Stimulated activated CD4-positive, alpha-beta T cell treated with anti-CD3 and anti-CD28 coated beads, Interleukin-1b, Interleukin-23, amount 100 ng/mL, for 4 hours (primary cell): ENCODE results near the gene SGCD.
"Not testable (repeated sequence)": the region's sequence is repeated elsewhere in the genome, so short reads cannot be mapped to it uniquely, and the experiment has no call there.

Experiments
- DNase-seq, 2 donors: peaks; one replicate each; pipeline ENCODE4 v3.0.0-alpha.2; 2020; ENCODE audit warnings: low read depth in 2 of 2

Gene SGCD

DNA sequence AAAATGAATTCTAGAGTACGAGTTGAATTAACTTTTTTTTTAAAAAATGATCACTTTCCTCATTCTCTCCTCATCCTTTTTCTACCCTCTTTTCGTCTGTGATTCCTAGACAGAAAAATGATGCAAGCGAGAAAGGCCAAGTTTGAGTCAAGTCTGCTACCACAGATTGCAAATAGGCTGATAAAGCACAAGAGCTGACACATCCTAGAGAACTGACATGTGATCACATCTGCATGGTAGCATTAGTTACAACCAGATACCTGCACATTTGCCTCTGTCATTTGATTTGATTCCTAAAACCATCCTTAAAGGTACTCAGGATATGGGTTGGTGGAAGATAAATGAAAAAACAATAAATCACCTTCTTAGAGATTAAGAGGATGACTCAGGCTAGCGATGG, 297.7 kb downstream of the SGCD start:
- no peak for DNase-seq

- no peak for DNase-seq
These were observed 301.5 kb downstream of the SGCD start for GRCh38 chr5:156628421-156628820.

DNA sequence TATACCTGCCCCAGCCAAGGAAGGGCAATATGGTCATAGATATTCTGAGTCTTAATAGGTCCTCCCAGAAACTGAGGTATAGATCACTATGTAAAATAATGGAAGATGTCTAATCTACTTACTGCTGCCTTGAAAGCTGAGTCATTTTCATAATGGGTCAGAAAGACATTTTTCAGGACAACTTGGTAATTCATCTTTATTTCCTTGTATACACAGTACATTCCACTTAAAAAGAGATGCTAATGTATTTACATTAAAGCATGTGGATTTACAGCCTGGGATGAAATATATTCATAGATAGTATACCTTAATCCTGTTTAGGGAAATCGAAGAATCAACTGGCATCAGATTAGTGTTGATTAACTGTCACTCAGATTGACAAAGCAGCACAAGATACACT, 304.0 kb downstream of the SGCD start:
- DNase-seq = no peak

DNA sequence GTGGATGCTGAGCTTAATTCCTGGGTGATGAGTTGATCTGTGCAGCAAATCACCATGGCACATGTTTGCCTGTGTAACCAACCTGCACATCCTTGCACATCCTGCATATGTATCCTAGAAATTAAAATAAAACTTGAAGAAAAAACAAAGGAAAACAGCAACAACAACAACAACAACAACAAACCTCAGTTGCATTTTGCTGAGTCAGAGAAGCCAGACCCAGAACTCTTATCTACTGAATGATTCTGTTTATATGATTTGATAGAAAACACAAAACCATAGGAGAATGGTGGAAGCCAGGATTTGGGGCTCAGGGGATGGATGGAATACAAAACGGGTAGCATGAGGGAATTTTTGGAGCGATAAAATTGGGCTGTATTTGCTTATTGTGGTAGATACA, 307.3 kb downstream of the SGCD start:
- no peak for DNase-seq

- no peak for DNase-seq
These were observed 313.8 kb downstream of the SGCD start for GRCh38 chr5:156640691-156641241.

- DNase-seq = no peak
These were observed 314.7 kb downstream of the SGCD start for GRCh38 chr5:156641686-156642085.

DNA sequence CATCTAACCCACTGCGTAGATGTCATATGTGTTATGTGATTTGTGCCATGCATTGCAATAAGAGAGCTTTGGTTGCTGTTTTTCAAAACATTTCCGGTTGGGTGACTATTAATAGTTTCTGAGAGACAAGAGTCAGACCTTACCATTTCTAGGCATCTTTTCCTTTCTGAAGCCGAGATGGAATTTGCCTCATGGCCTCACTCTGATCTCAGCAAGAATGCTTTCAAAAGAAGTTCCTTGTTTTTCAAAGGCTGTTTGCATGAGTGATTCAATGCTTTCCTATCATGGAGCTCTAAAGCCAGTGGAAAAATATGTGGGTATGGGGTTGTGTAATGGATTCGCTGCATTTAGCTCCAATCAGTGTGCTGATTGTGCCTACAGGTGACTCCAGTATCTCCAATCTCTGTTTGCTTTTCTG, 320.1 kb downstream of the SGCD start:
- DNase-seq = no peak

DNA sequence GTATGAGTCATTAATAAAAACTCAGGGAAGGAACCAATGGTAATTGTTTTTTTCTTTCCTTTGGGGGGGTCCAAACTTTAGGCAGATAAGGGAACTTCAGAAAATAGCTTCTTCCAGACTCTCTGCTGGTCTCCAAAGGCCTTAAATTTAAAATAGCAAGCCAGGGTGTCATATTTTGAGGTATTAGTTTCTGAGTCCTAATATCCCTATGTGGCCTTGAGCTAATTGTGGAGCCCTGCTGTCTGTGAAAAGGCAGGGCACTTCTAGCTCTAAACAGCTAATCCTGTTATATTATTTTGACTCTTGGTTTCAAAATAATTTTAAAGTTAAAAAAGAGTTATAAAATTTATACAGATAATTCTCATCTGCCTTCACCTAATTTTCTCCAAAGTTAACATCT, 327.5 kb downstream of the SGCD start:
- DNase-seq = no peak

GRCh38 chr5:156655732-156656131, 328.8 kb downstream of the SGCD start:
- no peak for DNase-seq

- DNase-seq = not testable (repeated sequence)
These were observed 337.9 kb downstream of the SGCD start for GRCh38 chr5:156664832-156665231.

DNA sequence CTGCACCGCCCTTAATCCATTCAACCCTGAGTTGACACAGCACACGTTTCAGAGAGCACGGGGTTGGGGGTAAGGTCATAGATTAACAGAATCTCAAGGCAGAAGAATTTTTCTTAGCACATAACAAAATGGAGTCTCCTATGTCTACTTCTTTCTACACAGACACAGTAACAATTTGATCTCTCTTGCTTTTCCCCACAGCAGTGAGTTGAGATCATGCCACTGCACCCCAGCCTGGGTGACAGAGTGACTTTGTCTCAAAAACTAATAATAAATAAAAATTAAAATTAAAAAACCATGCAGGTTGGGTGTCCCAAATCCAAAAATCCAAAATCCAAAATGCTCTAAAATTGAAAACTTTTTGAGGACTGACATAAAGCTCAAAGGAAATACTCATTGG, 339.7 kb downstream of the SGCD start:
- DNase-seq = not testable (repeated sequence)

GRCh38 chr5:156667616-156668015, 340.7 kb downstream of the SGCD start:
- DNase-seq = no peak

- DNase-seq = no peak
These were observed 342.5 kb downstream of the SGCD start for GRCh38 chr5:156669416-156669815.

- no peak for DNase-seq
These were observed 343.7 kb downstream of the SGCD start for GRCh38 chr5:156670615-156671014.

- no peak for DNase-seq
These were observed 348.4 kb downstream of the SGCD start for GRCh38 chr5:156675395-156675794.

GRCh38 chr5:156677963-156678362, 351.0 kb downstream of the SGCD start:
- DNase-seq = no peak

GRCh38 chr5:156678484-156678883, 351.5 kb downstream of the SGCD start:
- no peak for DNase-seq

DNA sequence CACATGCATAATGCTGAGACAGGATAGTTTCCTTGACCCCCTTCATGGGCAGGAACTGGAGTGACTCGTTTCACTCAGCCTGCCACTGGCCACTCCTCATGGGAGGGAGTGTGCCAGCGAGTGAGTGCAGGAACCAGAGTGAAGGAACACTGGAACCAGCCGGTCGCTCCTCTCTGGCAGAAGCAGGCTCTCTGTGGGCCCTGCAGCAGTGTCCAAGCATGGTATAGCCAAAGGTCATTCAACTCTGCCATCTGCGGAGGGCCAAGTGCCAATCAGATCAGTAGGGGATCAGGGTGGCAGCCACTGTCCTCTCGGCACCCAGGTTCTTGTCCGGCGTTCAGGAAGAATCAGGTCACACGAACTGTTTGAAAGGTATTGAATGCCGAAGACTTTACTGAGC, 353.9 kb downstream of the SGCD start:
- DNase-seq = no peak

DNA sequence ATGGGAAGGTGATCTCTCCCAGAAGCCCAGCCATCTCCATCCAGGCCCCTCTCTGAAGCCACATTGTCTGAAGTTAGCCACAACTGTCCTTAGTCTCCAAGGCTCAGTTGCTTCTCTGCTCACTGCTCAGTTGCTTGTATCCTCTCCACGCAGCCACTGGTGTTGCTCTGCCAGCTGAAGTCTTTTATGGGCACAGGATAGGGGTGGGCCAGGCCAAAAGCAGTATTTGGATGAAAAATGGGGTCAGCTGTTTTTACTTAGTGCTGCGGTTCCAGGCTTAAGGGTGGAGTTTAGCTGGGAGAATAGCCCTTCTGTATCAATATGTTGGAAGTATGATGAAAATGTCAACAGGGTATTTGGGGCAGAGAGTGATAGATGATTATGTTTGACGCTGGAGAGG, 354.3 kb downstream of the SGCD start:
- DNase-seq = no peak

- no peak for DNase-seq
These were observed 356.0 kb downstream of the SGCD start for GRCh38 chr5:156682971-156683370.

GRCh38 chr5:156683509-156683908, 356.5 kb downstream of the SGCD start:
- DNase-seq = no peak

DNA sequence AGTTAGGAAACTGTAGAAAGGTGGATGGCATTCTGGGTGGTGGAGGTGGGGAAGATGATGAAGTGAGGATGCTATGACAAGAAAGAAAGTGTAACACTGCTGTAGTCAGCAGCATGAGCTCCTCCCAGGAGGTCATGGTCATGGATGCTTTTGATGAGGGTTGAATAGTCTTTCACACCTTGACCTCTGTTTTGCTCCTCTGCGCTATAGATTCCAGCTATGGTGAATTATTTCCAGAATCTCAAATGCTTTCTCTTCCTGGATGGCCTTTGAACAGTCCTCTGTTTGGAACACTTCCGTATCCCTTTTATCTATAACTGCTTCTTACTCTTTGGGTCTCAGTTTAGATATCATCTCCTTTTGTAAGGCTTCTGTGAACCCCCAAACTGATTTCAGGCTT, 357.3 kb downstream of the SGCD start:
- DNase-seq = no peak

- no peak for DNase-seq
These were observed 358.5 kb downstream of the SGCD start for GRCh38 chr5:156685481-156685880.

GRCh38 chr5:156686380-156686779, 359.4 kb downstream of the SGCD start:
- DNase-seq = no peak

GRCh38 chr5:156686796-156687195, 359.8 kb downstream of the SGCD start:
- no peak for DNase-seq
